Uterus (tissue), 2 donors: ENCODE data around the gene CPNE4.

Source experiments
- POLR2A ChIP-seq, 2 donors: fragments of 450-650 bp; IDR thresholded peaks; one replicate each; pipeline ENCODE4 v1.6.1; 2016; ENCODE audit warnings: antibody characterized with exemption in 2 of 2, mild to moderate bottlenecking in 1 of 2, moderate library complexity in 1 of 2
- TF ChIP-seq, protein P1 (sequence below), 4 experiments: fragments of 200-600 bp in 2 of 4; fragments of 450-650 bp in 2 of 4; sonication (generic) in 2 of 4; IDR thresholded peaks; one replicate each; pipeline ENCODE4 v1.5.1; 2016 to 2019; ENCODE audit warnings: antibody characterized with exemption in 4 of 4, mild to moderate bottlenecking in 2 of 4, moderate library complexity in 1 of 4

DNA sequence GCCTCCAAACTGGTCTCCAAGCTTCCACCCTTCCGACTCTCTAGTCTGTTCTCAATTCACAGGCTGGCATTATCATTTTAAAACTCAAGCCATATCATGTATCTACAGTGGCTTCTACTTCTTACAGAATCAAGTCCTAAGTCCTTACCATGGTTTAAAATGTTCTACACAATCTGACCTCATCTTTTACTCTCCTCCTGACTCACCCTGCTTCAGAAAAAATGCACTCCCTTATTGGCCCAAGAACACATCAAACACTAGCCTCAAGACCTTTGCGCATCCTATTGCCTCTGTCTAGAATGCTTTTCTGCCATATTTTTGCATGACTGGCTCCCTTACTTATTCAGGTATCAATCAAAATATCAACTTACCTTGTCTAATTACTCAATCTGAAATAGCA, 543.0 kb downstream of the CPNE4 start:
- TF ChIP-seq, protein P1, sequence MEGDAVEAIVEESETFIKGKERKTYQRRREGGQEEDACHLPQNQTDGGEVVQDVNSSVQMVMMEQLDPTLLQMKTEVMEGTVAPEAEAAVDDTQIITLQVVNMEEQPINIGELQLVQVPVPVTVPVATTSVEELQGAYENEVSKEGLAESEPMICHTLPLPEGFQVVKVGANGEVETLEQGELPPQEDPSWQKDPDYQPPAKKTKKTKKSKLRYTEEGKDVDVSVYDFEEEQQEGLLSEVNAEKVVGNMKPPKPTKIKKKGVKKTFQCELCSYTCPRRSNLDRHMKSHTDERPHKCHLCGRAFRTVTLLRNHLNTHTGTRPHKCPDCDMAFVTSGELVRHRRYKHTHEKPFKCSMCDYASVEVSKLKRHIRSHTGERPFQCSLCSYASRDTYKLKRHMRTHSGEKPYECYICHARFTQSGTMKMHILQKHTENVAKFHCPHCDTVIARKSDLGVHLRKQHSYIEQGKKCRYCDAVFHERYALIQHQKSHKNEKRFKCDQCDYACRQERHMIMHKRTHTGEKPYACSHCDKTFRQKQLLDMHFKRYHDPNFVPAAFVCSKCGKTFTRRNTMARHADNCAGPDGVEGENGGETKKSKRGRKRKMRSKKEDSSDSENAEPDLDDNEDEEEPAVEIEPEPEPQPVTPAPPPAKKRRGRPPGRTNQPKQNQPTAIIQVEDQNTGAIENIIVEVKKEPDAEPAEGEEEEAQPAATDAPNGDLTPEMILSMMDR (IDR thresholded peaks at IDR 0.05) = no peak
- no peak for TF ChIP-seq POLR2A (IDR thresholded peaks at IDR 0.05)
